Measurements from ENCODE around the gene MS4A6E. TPM values are rescaled to one million over a fixed set of nuclear protein-coding genes. Genes with fewer than 3 reads are reported as not detected.

The MS4A6E gene
- total RNA-seq, 1 experiment from 2014 or later: not detected

DNA sequence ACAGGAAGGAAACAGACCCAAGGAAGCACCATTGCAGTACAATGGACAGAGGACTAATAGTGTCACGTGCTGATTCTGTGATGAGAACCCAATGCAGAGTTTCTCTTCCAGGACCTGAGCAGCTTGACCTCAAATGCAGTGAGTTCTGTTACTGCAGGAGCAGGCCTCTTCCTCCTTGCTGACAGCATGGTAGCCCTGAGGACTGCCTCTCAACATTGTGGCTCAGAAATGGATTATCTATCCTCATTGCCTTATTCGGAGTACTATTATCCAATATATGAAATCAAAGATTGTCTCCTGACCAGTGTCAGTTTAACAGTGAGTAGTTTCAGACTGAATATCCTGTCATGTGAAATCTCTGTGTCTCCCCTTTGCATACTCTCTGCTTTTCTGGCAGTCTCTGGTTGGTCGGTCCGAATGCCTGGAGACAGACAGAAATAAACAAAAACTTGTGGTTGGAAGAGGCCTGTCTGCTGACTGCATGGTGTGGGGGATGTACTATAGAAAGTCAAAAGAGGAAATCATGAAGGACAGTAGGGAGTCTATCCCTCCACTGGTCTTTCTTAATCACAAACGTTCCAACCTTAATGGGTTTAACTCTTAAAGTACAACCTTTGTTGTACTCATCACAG is 62.3 kb downstream of the MS4A6E start:
- DNase-seq (ENCODE audit: low spot score): no peak
- TF ChIP-seq, protein P1, sequence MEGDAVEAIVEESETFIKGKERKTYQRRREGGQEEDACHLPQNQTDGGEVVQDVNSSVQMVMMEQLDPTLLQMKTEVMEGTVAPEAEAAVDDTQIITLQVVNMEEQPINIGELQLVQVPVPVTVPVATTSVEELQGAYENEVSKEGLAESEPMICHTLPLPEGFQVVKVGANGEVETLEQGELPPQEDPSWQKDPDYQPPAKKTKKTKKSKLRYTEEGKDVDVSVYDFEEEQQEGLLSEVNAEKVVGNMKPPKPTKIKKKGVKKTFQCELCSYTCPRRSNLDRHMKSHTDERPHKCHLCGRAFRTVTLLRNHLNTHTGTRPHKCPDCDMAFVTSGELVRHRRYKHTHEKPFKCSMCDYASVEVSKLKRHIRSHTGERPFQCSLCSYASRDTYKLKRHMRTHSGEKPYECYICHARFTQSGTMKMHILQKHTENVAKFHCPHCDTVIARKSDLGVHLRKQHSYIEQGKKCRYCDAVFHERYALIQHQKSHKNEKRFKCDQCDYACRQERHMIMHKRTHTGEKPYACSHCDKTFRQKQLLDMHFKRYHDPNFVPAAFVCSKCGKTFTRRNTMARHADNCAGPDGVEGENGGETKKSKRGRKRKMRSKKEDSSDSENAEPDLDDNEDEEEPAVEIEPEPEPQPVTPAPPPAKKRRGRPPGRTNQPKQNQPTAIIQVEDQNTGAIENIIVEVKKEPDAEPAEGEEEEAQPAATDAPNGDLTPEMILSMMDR (conservative IDR thresholded peaks at IDR 0.05; ENCODE audit: low read depth, low read length): no peak
- no peak for TF ChIP-seq EZH2 (IDR thresholded peaks at IDR 0.05; ENCODE audit: borderline replicate concordance, low read depth, low read length, poor library complexity, severe bottlenecking)
- CTCF ChIA-PET: no interaction called here
- Histone ChIP-seq H3K27ac (ENCODE audit: low read depth, low read length, poor library complexity, severe bottlenecking) (no peak overlapping the region), H3K4me3 (ENCODE audit: low read depth, low read length, poor library complexity, severe bottlenecking) (no peak overlapping the region), H3K27me3 (replicated peaks; ENCODE audit: insufficient read depth, low read depth, low read length, poor library complexity) (peaks cover 5% of the 10 kb centered on the region), H3K9me3 (ENCODE audit: low read depth, low read length, poor library complexity, severe bottlenecking) (no peaks in the 10 kb centered on the region), H3K36me3 (ENCODE audit: insufficient read depth, low read length, poor library complexity, severe bottlenecking) (no peaks in the 10 kb centered on the region), H3K4me1 (ENCODE audit: insufficient read depth, low read length, poor library complexity, severe bottlenecking) (no peaks in the 10 kb centered on the region)
- BruUV-seq (replicated peaks): no TSS peak
- intact Hi-C loops (cut with micrococcal nuclease; ENCODE audit: unreplicated experiment): no loop called here
- POLR2A ChIA-PET (ENCODE audit: low non-redundant PET): no interaction called here

- Histone ChIP-seq H3K27ac (ENCODE audit: low read depth, low read length, poor library complexity, severe bottlenecking) (no peak overlapping the region), H3K4me3 (ENCODE audit: low read depth, low read length, poor library complexity, severe bottlenecking) (no peak overlapping the region), H3K4me1 (ENCODE audit: insufficient read depth, low read length, poor library complexity, severe bottlenecking) (no peaks in the 10 kb centered on the region), H3K27me3 (replicated peaks; ENCODE audit: insufficient read depth, low read depth, low read length, poor library complexity) (peaks cover 5% of the 10 kb centered on the region), H3K36me3 (ENCODE audit: insufficient read depth, low read length, poor library complexity, severe bottlenecking) (no peaks in the 10 kb centered on the region), H3K9me3 (ENCODE audit: low read depth, low read length, poor library complexity, severe bottlenecking) (no peaks in the 10 kb centered on the region)
- ChIA-PET POLR2A (ENCODE audit: low non-redundant PET) (no interaction called here), CTCF (no interaction called here)
- no TSS peak for BruUV-seq (replicated peaks)
- intact Hi-C loops (cut with micrococcal nuclease; ENCODE audit: unreplicated experiment): no loop called here
- no peak for DNase-seq (ENCODE audit: low spot score)
- no peak for TF ChIP-seq EZH2 (IDR thresholded peaks at IDR 0.05; ENCODE audit: borderline replicate concordance, low read depth, low read length, poor library complexity, severe bottlenecking)
- TF ChIP-seq, protein P1 (conservative IDR thresholded peaks at IDR 0.05; ENCODE audit: low read depth, low read length): no peak
Observed at GRCh38 chr11:60390419-60390818, 63.4 kb downstream of the MS4A6E start.

Other genes starting within 250 kb of the MS4A6E start
- gene MS4A2, start 238.6 kb upstream of the MS4A6E start, total RNA-seq (2021): not detected in 2 replicates
- not detected in 2 replicates for gene MS4A6A, start 144.2 kb upstream of the MS4A6E start, total RNA-seq (2021)
- not detected in 2 replicates for gene MS4A4E, start 84.1 kb upstream of the MS4A6E start, total RNA-seq (2021)
- not detected in 2 replicates for gene MS4A4A, start 46.6 kb upstream of the MS4A6E start, total RNA-seq (2021)
- not detected in 2 replicates for gene MS4A7, start 51.3 kb downstream of the MS4A6E start, total RNA-seq (2021)
- not detected in 2 replicates for gene MS4A14, start 69.2 kb downstream of the MS4A6E start, total RNA-seq (2021)
- not detected in 2 replicates for gene MS4A5, start 102.3 kb downstream of the MS4A6E start, total RNA-seq (2021)
- not detected in 2 replicates for gene MS4A1, start 128.6 kb downstream of the MS4A6E start, total RNA-seq (2021)
- not detected in 2 replicates for gene MS4A12, start 165.5 kb downstream of the MS4A6E start, total RNA-seq (2021)
- gene MS4A13, start 188.1 kb downstream of the MS4A6E start, total RNA-seq (2021): not detected in 2 replicates

All from A673 (cell line).